Measurements from ENCODE around the gene USP6. TPM values are rescaled to one million over a fixed set of nuclear protein-coding genes. Genes with fewer than 3 reads are reported as not detected.
"Not testable (repeated sequence)": the region's sequence is repeated elsewhere in the genome, so short reads cannot be mapped to it uniquely, and the experiment has no call there.

The USP6 gene
- total RNA-seq, 1 donor from 2014 or later = 0.92 TPM

GRCh38 chr17:5135726-5136579, 20.1 kb downstream of the USP6 start:
- DNase-seq = no peak

- not testable (repeated sequence) for DNase-seq
Measured at GRCh38 chr17:5136580-5137412, 21.0 kb downstream of the USP6 start.

GRCh38 chr17:5137511-5138197, 21.8 kb downstream of the USP6 start:
- DNase-seq = not testable (repeated sequence)

GRCh38 chr17:5138198-5138544, 22.3 kb downstream of the USP6 start:
- DNase-seq = not testable (repeated sequence)

- no peak for DNase-seq
Measured at GRCh38 chr17:5138616-5139457, 23.0 kb downstream of the USP6 start.

- DNase-seq = no peak
Measured at GRCh38 chr17:5139458-5139732, 23.6 kb downstream of the USP6 start.

GRCh38 chr17:5142877-5143276, 27.0 kb downstream of the USP6 start:
- DNase-seq = not testable (repeated sequence)

- DNase-seq = not testable (repeated sequence)
Measured at GRCh38 chr17:5146122-5146521, 30.3 kb downstream of the USP6 start.

- DNase-seq = not testable (repeated sequence)
Measured at GRCh38 chr17:5160702-5161101, 44.9 kb downstream of the USP6 start.

GRCh38 chr17:5161793-5162192, 46.0 kb downstream of the USP6 start:
- DNase-seq = not testable (repeated sequence)

GRCh38 chr17:5164436-5164835, 48.6 kb downstream of the USP6 start:
- DNase-seq = no peak

- not testable (repeated sequence) for DNase-seq
Measured at GRCh38 chr17:5165791-5166564, 50.1 kb downstream of the USP6 start.

- DNase-seq = not testable (repeated sequence)
Measured at GRCh38 chr17:5175027-5175426, 59.2 kb downstream of the USP6 start.

- DNase-seq = no peak
Measured at GRCh38 chr17:5179003-5179402, 63.2 kb downstream of the USP6 start.

GRCh38 chr17:5181509-5182305, 65.9 kb downstream of the USP6 start:
- no peak for DNase-seq

GRCh38 chr17:5182597-5183409, 67.0 kb downstream of the USP6 start:
- DNase-seq = no peak

GRCh38 chr17:5183410-5183793, 67.6 kb downstream of the USP6 start:
- DNase-seq = no peak

- no peak for DNase-seq
Measured at GRCh38 chr17:5184288-5184687, 68.5 kb downstream of the USP6 start.

Data from tongue (tissue), 2 donors.